ENCODE measurements around the gene PYDC1.

DNA sequence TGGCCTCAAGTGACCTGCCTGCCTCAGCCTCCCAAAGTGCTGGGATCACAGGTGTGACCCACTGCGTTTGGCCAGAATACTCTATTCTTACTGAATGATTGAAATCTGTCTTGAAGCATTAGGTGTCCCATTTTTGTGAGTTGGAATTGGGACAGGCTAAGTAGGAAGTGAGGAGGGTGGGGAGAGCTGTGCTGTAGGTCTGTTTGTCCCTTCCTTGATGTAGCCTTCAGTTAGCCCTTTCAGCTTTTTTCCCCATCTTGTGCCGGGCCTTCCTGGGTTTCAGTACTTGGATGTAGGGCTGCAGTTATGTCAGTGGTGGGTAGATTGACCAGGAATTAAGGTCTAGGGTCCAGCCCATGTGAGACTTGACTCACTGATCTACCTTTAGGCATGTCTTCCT, 23.1 kb downstream of the PYDC1 start:
- TF ChIP-seq SRF (IDR thresholded peaks at IDR 0.05; ENCODE audit: low read depth in 2 of 2, low read length in 2 of 2) (no peak), FOXK2 (IDR thresholded peaks at IDR 0.05) (no peak), CREB1 (IDR thresholded peaks at IDR 0.05; ENCODE audit: low read depth) (no peak), ZSCAN29 (IDR thresholded peaks at IDR 0.05) (no peak), ZNF24 (IDR thresholded peaks at IDR 0.05) (no peak), ZNF217 (IDR thresholded peaks at IDR 0.05) (no peak), POLR2A (IDR thresholded peaks at IDR 0.05; ENCODE audit: low read depth, low read length) (peak; percentile 59), SMC3 (IDR thresholded peaks at IDR 0.05; ENCODE audit: borderline replicate concordance, low read length) (no peak)
- TF ChIP-seq, protein P1, sequence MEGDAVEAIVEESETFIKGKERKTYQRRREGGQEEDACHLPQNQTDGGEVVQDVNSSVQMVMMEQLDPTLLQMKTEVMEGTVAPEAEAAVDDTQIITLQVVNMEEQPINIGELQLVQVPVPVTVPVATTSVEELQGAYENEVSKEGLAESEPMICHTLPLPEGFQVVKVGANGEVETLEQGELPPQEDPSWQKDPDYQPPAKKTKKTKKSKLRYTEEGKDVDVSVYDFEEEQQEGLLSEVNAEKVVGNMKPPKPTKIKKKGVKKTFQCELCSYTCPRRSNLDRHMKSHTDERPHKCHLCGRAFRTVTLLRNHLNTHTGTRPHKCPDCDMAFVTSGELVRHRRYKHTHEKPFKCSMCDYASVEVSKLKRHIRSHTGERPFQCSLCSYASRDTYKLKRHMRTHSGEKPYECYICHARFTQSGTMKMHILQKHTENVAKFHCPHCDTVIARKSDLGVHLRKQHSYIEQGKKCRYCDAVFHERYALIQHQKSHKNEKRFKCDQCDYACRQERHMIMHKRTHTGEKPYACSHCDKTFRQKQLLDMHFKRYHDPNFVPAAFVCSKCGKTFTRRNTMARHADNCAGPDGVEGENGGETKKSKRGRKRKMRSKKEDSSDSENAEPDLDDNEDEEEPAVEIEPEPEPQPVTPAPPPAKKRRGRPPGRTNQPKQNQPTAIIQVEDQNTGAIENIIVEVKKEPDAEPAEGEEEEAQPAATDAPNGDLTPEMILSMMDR (IDR thresholded peaks at IDR 0.05 in 2 of 3, conservative IDR thresholded peaks at IDR 0.05 in 1 of 3; ENCODE audit: control insufficient read depth in 2 of 3, extremely low read depth in 1 of 3, insufficient read depth in 1 of 3, low read depth in 3 of 3, low read length in 3 of 3) = no peak

All from GM12878 (cell line).